Measurements from ENCODE around the gene FIBP.

The FIBP gene

GRCh38 chr11:65887723-65888162 lies 528 bp downstream of the FIBP start:
- DNase-seq = no peak

GRCh38 chr11:65886826-65887722 lies 1.2 kb downstream of the FIBP start:
- no peak for DNase-seq

- no peak for DNase-seq
Observed at GRCh38 chr11:65885808-65886536, 2.3 kb downstream of the FIBP start.

- no peak for DNase-seq
Observed at GRCh38 chr11:65885231-65885630, 3.0 kb downstream of the FIBP start.

GRCh38 chr11:65884716-65885092 lies 3.6 kb downstream of the FIBP start:
- DNase-seq = peak; percentile 71

GRCh38 chr11:65883786-65884715 lies 4.2 kb downstream of the FIBP start:
- no peak for DNase-seq

- no peak for DNase-seq
Observed at GRCh38 chr11:65883058-65883761, 5.1 kb downstream of the FIBP start.

GRCh38 chr11:65882120-65883057 lies 5.9 kb downstream of the FIBP start:
- no peak for DNase-seq

- no peak for DNase-seq
Observed at GRCh38 chr11:65880844-65881421, 7.3 kb downstream of the FIBP start.

- no peak for DNase-seq
Observed at GRCh38 chr11:65880027-65880426, 8.2 kb downstream of the FIBP start.

GRCh38 chr11:65879617-65880016 lies 8.7 kb downstream of the FIBP start, which contains the start of gene CTSW:
TSS of gene CTSW (plus strand) at chr11:65879837. CDS start at chr11:65879855, 18 bp downstream.
- DNase-seq = peak; percentile 26

GRCh38 chr11:65873318-65874156 lies 14.7 kb downstream of the FIBP start:
- DNase-seq = peak; percentile 94

- no peak for DNase-seq
Observed at GRCh38 chr11:65872586-65873317, 15.5 kb downstream of the FIBP start, which contains the start of gene EFEMP2. TSS of gene EFEMP2 (minus strand) at chr11:65872800. CDS start at chr11:65872354, 446 bp downstream.

GRCh38 chr11:65871811-65872548 lies 16.3 kb downstream of the FIBP start:
- DNase-seq = no peak

- no peak for DNase-seq
Observed at GRCh38 chr11:65870706-65871681, 17.3 kb downstream of the FIBP start.

- no peak for DNase-seq
Observed at GRCh38 chr11:65870307-65870658, 18.0 kb downstream of the FIBP start.
